ENCODE data around the gene SPAG16. TPM values are rescaled to one million over a fixed set of nuclear protein-coding genes. Genes with fewer than 3 reads are reported as not detected.

SPAG16 gene
- total RNA-seq, 1 experiment from 2014 or later: 16.0 TPM

- Mint-ChIP-seq H3K27ac (no peak overlapping the region), H3K4me1 (peaks cover 8% of the 10 kb centered on the region), H3K4me3 (no peak overlapping the region), H3K27me3 (ENCODE audit: low read depth) (no peaks in the 10 kb centered on the region), H3K9me3 (peaks cover 14% of the 10 kb centered on the region), H3K36me3 (no peaks in the 10 kb centered on the region)
- ATAC-seq: no peak
- ChIA-PET CTCF (no interaction called here), POLR2A (no interaction called here)
- TF ChIP-seq ELF4 (CRISPR knock-in tag; IDR thresholded peaks at IDR 0.05; ENCODE audit: low read depth) (no peak), ATF1 (CRISPR knock-in tag; IDR thresholded peaks at IDR 0.05) (no peak), FOXP4 (CRISPR knock-in tag; IDR thresholded peaks at IDR 0.05) (no peak), PREB (CRISPR knock-in tag; IDR thresholded peaks at IDR 0.05; ENCODE audit: borderline replicate concordance) (no peak), SMAD3 (CRISPR knock-in tag; IDR thresholded peaks at IDR 0.05; ENCODE audit: borderline replicate concordance) (no peak), ESRRA (CRISPR knock-in tag; IDR thresholded peaks at IDR 0.05; ENCODE audit: borderline replicate concordance) (no peak), MXD4 (CRISPR knock-in tag; IDR thresholded peaks at IDR 0.05; ENCODE audit: borderline replicate concordance) (no peak), IRF1 (CRISPR knock-in tag; IDR thresholded peaks at IDR 0.05) (no peak), ZNF281 (CRISPR knock-in tag; IDR thresholded peaks at IDR 0.05) (no peak)
- DNase-seq (ENCODE audit: low spot score): no peak
These were observed 278.4 kb downstream of the SPAG16 start for GRCh38 chr2:213562539-213563180.

- Mint-ChIP-seq H3K27me3 (ENCODE audit: low read depth) (no peaks in the 10 kb centered on the region), H3K36me3 (no peaks in the 10 kb centered on the region), H3K27ac (no peak overlapping the region), H3K4me3 (no peak overlapping the region), H3K9me3 (peaks cover 14% of the 10 kb centered on the region), H3K4me1 (peaks cover 8% of the 10 kb centered on the region)
- ChIA-PET CTCF (no interaction called here), POLR2A (no interaction called here)
- TF ChIP-seq EMX1 (CRISPR knock-in tag; IDR thresholded peaks at IDR 0.05): no peak
- TF ChIP-seq MLX (CRISPR knock-in tag; IDR thresholded peaks at IDR 0.05): no peak
- TF ChIP-seq SOX15 (CRISPR knock-in tag; IDR thresholded peaks at IDR 0.05): no peak
- TF ChIP-seq ZNF317 (CRISPR knock-in tag; IDR thresholded peaks at IDR 0.05; ENCODE audit: borderline replicate concordance, low read depth): no peak
- TF ChIP-seq IRF1 (CRISPR knock-in tag; IDR thresholded peaks at IDR 0.05): no peak
- ATAC-seq (no peak), DNase-seq (ENCODE audit: low spot score) (no peak)
These were observed 282.6 kb downstream of the SPAG16 start for GRCh38 chr2:213566846-213567245.
